Neural crest cell (in vitro differentiated cells): ENCODE measurements around the gene SLC6A13. TPM values are rescaled to one million over a fixed set of nuclear protein-coding genes. Genes with fewer than 3 reads are reported as not detected.

Experiments
- DNase-seq: peaks from one replicate; pipeline ENCODE4 v3.0.0; 2021; ENCODE audit warnings: low read depth, mixed read lengths, low spot score
- H3K27ac Mint-ChIP-seq: one replicate; pipeline ENCODE4 v1.8.0; 2021; ENCODE audit warnings: mild to moderate bottlenecking, mixed read lengths; ENCODE audit not compliant: unreplicated experiment
- H3K27me3 Mint-ChIP-seq: 2 replicates; pipeline ENCODE4 v1.8.0; 2021; ENCODE audit warnings: low read depth, mild to moderate bottlenecking, mixed read lengths
- H3K36me3 Mint-ChIP-seq: 2 replicates; pipeline ENCODE4 v1.8.0; 2021; ENCODE audit warnings: low read depth, mild to moderate bottlenecking, mixed read lengths
- H3K4me1 Mint-ChIP-seq: 2 replicates; pipeline ENCODE4 v1.8.0; 2021; ENCODE audit warnings: mixed read lengths
- H3K4me3 Mint-ChIP-seq: one replicate; pipeline ENCODE4 v1.8.0; 2021; ENCODE audit warnings: mild to moderate bottlenecking, mixed read lengths
- H3K9me3 Mint-ChIP-seq: 2 replicates; pipeline ENCODE4 v1.8.0; 2021; ENCODE audit warnings: mixed read lengths
- total RNA-seq: library from RNA; stranded (reverse); gene quantifications from 2 replicates; pipeline ENCODE4 v1.2.1, GENCODE V29; 2021
- TF ChIP-seq, protein P1 (sequence below): fragments of 200-600 bp; sonication (generic); conservative IDR thresholded peaks from 2 replicates; pipeline ENCODE4 v1.5.0; 2021; ENCODE audit warnings: antibody characterized with exemption, mild to moderate bottlenecking

Gene SLC6A13
- total RNA-seq, 1 donor from 2014 or later = 0.30 TPM

DNA sequence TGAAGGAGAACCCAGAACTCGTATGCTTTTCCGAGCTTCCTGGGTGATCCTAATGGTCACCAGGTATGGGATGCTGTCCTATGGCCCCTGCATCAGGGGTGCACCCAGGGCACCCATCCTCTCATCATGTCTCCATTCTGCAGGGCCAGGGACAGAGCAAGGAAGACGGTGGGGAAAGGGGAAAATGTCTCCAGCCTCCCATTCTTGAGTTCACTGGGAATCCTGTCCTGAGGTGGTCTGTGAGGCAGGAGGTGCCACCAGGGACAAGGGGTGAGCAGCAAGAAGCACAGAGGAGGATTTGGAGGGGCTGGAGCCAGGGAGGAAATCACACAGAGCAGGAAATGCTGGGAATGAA lies 33.8 kb downstream of the SLC6A13 start:
- peaks cover 38% of the 10 kb centered on the region for H3K4me1 Mint-ChIP-seq
- DNase-seq = no peak
- peak overlapping the region; percentile 27 for H3K27ac Mint-ChIP-seq
- no peak overlapping the region for H3K4me3 Mint-ChIP-seq
- peaks cover 24% of the 10 kb centered on the region for H3K27me3 Mint-ChIP-seq
- TF ChIP-seq, protein P1, sequence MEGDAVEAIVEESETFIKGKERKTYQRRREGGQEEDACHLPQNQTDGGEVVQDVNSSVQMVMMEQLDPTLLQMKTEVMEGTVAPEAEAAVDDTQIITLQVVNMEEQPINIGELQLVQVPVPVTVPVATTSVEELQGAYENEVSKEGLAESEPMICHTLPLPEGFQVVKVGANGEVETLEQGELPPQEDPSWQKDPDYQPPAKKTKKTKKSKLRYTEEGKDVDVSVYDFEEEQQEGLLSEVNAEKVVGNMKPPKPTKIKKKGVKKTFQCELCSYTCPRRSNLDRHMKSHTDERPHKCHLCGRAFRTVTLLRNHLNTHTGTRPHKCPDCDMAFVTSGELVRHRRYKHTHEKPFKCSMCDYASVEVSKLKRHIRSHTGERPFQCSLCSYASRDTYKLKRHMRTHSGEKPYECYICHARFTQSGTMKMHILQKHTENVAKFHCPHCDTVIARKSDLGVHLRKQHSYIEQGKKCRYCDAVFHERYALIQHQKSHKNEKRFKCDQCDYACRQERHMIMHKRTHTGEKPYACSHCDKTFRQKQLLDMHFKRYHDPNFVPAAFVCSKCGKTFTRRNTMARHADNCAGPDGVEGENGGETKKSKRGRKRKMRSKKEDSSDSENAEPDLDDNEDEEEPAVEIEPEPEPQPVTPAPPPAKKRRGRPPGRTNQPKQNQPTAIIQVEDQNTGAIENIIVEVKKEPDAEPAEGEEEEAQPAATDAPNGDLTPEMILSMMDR = no peak
- no peaks in the 10 kb centered on the region for H3K36me3 Mint-ChIP-seq
- no peaks in the 10 kb centered on the region for H3K9me3 Mint-ChIP-seq

DNA sequence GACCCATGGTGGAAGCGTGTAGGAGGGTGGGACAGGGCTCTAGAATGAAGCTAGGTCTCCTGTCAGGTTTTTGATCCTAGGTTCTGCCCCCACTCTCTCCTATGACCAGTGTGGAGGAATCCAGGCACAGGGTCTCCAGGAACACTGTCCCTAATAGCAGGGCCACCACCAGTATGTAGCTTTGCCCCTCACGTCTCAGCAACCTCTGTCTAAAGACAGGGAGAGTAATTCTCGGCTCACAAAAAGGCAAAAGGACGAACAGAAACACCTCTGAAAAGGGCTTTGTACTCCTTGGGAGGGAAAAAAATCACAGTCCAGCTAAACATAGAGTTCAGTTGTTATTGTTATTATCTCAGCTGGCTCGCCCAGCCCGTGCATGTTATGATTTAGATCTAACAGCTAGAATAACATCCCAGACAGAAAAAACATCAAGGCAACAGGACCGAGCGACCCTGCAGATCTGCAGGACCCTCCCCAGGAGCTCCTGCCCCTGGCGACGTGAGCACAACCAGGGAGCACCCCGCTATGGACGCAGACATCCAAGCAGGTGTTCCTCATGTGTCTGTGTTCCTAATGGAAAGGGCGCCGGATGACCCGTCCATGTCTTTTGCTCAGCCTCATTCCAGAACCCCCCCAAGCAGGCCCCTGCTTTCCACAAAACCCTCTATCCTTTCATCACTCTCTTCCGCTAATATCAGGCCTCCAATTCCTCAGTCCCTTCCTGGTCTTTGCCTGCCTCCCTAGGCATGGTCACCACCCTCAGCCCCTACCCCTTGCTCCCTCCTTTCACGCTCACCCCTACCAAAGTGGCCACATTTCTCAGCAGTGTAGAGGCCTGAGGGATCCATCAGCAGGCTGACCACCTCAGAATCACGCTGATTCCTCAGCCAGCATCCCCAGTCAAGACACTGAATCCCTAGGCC lies 34.5 kb downstream of the SLC6A13 start:
- Mint-ChIP-seq H3K27ac (peak overlapping the region; percentile 27), H3K4me1 (peaks cover 38% of the 10 kb centered on the region), H3K9me3 (no peaks in the 10 kb centered on the region), H3K4me3 (no peak overlapping the region), H3K27me3 (peaks cover 24% of the 10 kb centered on the region), H3K36me3 (no peaks in the 10 kb centered on the region)
- TF ChIP-seq, protein P1 = no peak
- no peak for DNase-seq

DNA sequence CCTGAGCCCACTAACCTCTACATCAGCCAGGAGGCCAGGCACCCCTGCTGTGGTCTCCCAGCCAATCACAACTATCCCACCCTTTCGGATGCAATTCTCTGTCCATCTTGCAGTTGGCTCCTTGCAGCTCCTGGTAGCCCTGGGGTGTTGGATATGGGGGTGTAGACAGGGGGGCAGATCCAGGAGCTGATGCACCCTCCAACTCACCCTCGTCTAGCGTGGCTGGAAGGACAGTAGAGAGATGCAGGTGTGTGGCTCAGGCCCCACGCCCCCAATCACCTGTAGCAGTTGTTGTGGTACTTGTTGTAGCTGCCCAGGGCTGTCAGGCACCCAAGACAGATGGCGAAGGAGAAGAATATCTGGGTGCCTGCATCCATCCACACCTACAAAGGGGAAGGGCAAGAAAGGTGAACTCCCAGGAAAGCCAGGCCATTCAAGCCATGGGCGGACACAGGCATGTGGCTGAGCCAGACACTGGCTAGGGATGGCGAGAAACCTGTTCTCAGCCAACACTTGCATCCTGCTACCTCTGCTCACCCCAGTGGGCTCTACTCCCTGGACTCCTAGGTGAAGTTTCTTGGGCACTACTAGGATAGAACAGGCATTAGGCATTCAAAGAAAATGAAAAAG lies 35.2 kb downstream of the SLC6A13 start:
- H3K27ac Mint-ChIP-seq = no peak overlapping the region
- H3K9me3 Mint-ChIP-seq = no peaks in the 10 kb centered on the region
- H3K27me3 Mint-ChIP-seq = peaks cover 24% of the 10 kb centered on the region
- H3K36me3 Mint-ChIP-seq = no peaks in the 10 kb centered on the region
- TF ChIP-seq, protein P1 = no peak
- H3K4me1 Mint-ChIP-seq = peaks cover 38% of the 10 kb centered on the region
- no peak overlapping the region for H3K4me3 Mint-ChIP-seq
- DNase-seq = no peak

DNA sequence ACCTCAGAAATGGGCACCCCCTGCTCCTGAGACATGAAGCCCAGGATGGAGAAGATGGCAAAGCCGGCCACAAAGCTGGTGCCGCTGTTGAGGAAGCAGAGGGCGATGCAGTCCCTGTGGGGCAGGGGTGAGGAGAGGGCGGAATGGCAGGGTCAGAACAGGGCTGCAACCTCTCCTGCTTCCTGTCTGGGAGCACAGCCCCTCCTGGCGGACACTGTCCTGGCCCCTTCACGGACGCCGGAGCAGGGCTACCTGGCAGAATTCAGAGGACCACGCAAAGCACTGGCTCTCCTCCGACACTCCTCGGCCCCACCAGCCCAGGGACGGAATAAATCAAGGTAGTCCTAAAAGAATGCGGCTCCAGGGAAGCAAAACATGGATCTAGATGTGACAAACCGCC lies 36.2 kb downstream of the SLC6A13 start:
- Mint-ChIP-seq H3K4me3 (no peak overlapping the region), H3K27me3 (peaks cover 24% of the 10 kb centered on the region), H3K36me3 (no peaks in the 10 kb centered on the region), H3K4me1 (peaks cover 31% of the 10 kb centered on the region), H3K9me3 (no peaks in the 10 kb centered on the region), H3K27ac (no peak overlapping the region)
- TF ChIP-seq, protein P1 = no peak
- DNase-seq = no peak

GRCh38 chr12:225012-225411 lies 37.6 kb downstream of the SLC6A13 start:
- Mint-ChIP-seq H3K4me1 (peaks cover 17% of the 10 kb centered on the region), H3K36me3 (no peaks in the 10 kb centered on the region), H3K27ac (peak overlapping the region; percentile 57), H3K27me3 (peaks cover 21% of the 10 kb centered on the region), H3K9me3 (no peaks in the 10 kb centered on the region), H3K4me3 (no peak overlapping the region)
- no peak for DNase-seq
- TF ChIP-seq, protein P1 = no peak
